Stimulated activated naive CD8-positive, alpha-beta T cell treated with anti-CD3 and anti-CD28 coated beads, Interleukin-15, Interleukin-2, amounts not matched to agents 100 ng/mL and 50 ng/mL, for 24 hours (primary cell): ENCODE measurements around the gene VGLL4.
A peak's percentile ranks its signal among the peaks of the same experiment; 100 is the strongest.
"Not testable (repeated sequence)": the region's sequence is repeated elsewhere in the genome, so short reads cannot be mapped to it uniquely, and the experiment has no call there.

Experiments used
- H3K27ac Mint-ChIP-seq: one replicate; pipeline ENCODE4 v1.8.0; 2021; ENCODE audit warnings: mild to moderate bottlenecking, mixed read lengths
- H3K27me3 Mint-ChIP-seq: one replicate; pipeline ENCODE4 v1.8.0; 2021; ENCODE audit warnings: mixed read lengths
- H3K36me3 Mint-ChIP-seq: one replicate; pipeline ENCODE4 v1.8.0; 2021; ENCODE audit warnings: low read depth, mixed read lengths
- H3K4me1 Mint-ChIP-seq: one replicate; pipeline ENCODE4 v1.8.0; 2021; ENCODE audit warnings: low read depth, mixed read lengths
- H3K4me3 Mint-ChIP-seq: one replicate; pipeline ENCODE4 v1.8.0; 2021; ENCODE audit warnings: mild to moderate bottlenecking, mixed read lengths
- H3K9me3 Mint-ChIP-seq: one replicate; pipeline ENCODE4 v1.8.0; 2021; ENCODE audit warnings: mixed read lengths

The VGLL4 gene

GRCh38 chr3:11581237-11582190, 62.2 kb downstream of the VGLL4 start:
- peak overlapping the region; percentile 58 for H3K4me3 Mint-ChIP-seq
- no peak overlapping the region for H3K27ac Mint-ChIP-seq
- H3K27me3 Mint-ChIP-seq = no peaks in the 10 kb centered on the region
- no peaks in the 10 kb centered on the region for H3K9me3 Mint-ChIP-seq
- peaks cover 12% of the 10 kb centered on the region for H3K36me3 Mint-ChIP-seq
- H3K4me1 Mint-ChIP-seq = peaks cover 57% of the 10 kb centered on the region

- H3K4me3 Mint-ChIP-seq = no peak overlapping the region
- H3K9me3 Mint-ChIP-seq = no peaks in the 10 kb centered on the region
- H3K27ac Mint-ChIP-seq = no peak overlapping the region
- no peaks in the 10 kb centered on the region for H3K27me3 Mint-ChIP-seq
- H3K4me1 Mint-ChIP-seq = peaks cover 48% of the 10 kb centered on the region
- H3K36me3 Mint-ChIP-seq = peaks cover 12% of the 10 kb centered on the region
Measured at GRCh38 chr3:11580645-11581044, 63.1 kb downstream of the VGLL4 start.

- peaks cover 18% of the 10 kb centered on the region for H3K36me3 Mint-ChIP-seq
- H3K27me3 Mint-ChIP-seq = no peaks in the 10 kb centered on the region
- no peaks in the 10 kb centered on the region for H3K9me3 Mint-ChIP-seq
- H3K4me3 Mint-ChIP-seq = no peak overlapping the region
- no peak overlapping the region for H3K27ac Mint-ChIP-seq
- H3K4me1 Mint-ChIP-seq = peaks cover 31% of the 10 kb centered on the region
Measured at GRCh38 chr3:11578169-11578568, 65.5 kb downstream of the VGLL4 start.

GRCh38 chr3:11576453-11576852, 67.3 kb downstream of the VGLL4 start:
- peaks cover 23% of the 10 kb centered on the region for H3K36me3 Mint-ChIP-seq
- no peaks in the 10 kb centered on the region for H3K9me3 Mint-ChIP-seq
- H3K4me1 Mint-ChIP-seq = peaks cover 19% of the 10 kb centered on the region
- no peak overlapping the region for H3K4me3 Mint-ChIP-seq
- H3K27me3 Mint-ChIP-seq = no peaks in the 10 kb centered on the region
- H3K27ac Mint-ChIP-seq = peak overlapping the region; percentile 7

GRCh38 chr3:11575677-11576076, 68.0 kb downstream of the VGLL4 start:
- Mint-ChIP-seq H3K27ac (no peak overlapping the region), H3K9me3 (no peaks in the 10 kb centered on the region), H3K4me3 (no peak overlapping the region), H3K27me3 (no peaks in the 10 kb centered on the region), H3K36me3 (peaks cover 19% of the 10 kb centered on the region), H3K4me1 (peaks cover 20% of the 10 kb centered on the region)

- H3K4me1 Mint-ChIP-seq = peaks cover 17% of the 10 kb centered on the region
- H3K4me3 Mint-ChIP-seq = no peak overlapping the region
- H3K9me3 Mint-ChIP-seq = no peaks in the 10 kb centered on the region
- peaks cover 16% of the 10 kb centered on the region for H3K36me3 Mint-ChIP-seq
- no peaks in the 10 kb centered on the region for H3K27me3 Mint-ChIP-seq
- H3K27ac Mint-ChIP-seq = no peak overlapping the region
Measured at GRCh38 chr3:11574981-11575669, 68.6 kb downstream of the VGLL4 start.

- peak overlapping the region; percentile 29 for H3K27ac Mint-ChIP-seq
- peaks cover 10% of the 10 kb centered on the region for H3K36me3 Mint-ChIP-seq
- not testable (repeated sequence) for H3K4me3 Mint-ChIP-seq, H3K9me3 Mint-ChIP-seq, H3K27me3 Mint-ChIP-seq
- H3K4me1 Mint-ChIP-seq = peaks cover 18% of the 10 kb centered on the region
Measured at GRCh38 chr3:11572660-11573059, 71.1 kb downstream of the VGLL4 start.

GRCh38 chr3:11570789-11571495, 72.8 kb downstream of the VGLL4 start:
- Mint-ChIP-seq H3K27ac (peak overlapping the region; percentile 31), H3K4me1 (peaks cover 18% of the 10 kb centered on the region), H3K27me3 (no peaks in the 10 kb centered on the region), H3K4me3 (no peak overlapping the region), H3K9me3 (no peaks in the 10 kb centered on the region), H3K36me3 (peaks cover 20% of the 10 kb centered on the region)

- Mint-ChIP-seq H3K36me3 (peaks cover 21% of the 10 kb centered on the region), H3K4me1 (peaks cover 18% of the 10 kb centered on the region), H3K9me3 (no peaks in the 10 kb centered on the region), H3K4me3 (no peak overlapping the region), H3K27me3 (no peaks in the 10 kb centered on the region), H3K27ac (peak overlapping the region; percentile 8)
Measured at GRCh38 chr3:11570251-11570650, 73.5 kb downstream of the VGLL4 start.

- Mint-ChIP-seq H3K27ac (no peak overlapping the region), H3K27me3 (no peaks in the 10 kb centered on the region), H3K4me1 (peaks cover 18% of the 10 kb centered on the region), H3K9me3 (no peaks in the 10 kb centered on the region), H3K4me3 (no peak overlapping the region), H3K36me3 (peaks cover 21% of the 10 kb centered on the region)
Measured at GRCh38 chr3:11569156-11569741, 74.5 kb downstream of the VGLL4 start.

- Mint-ChIP-seq H3K4me3 (no peak overlapping the region), H3K27ac (peak overlapping the region; percentile 45), H3K36me3 (peaks cover 26% of the 10 kb centered on the region)
Measured at GRCh38 chr3:11568503-11569155, 75.1 kb downstream of the VGLL4 start.

GRCh38 chr3:11567516-11568467, 75.9 kb downstream of the VGLL4 start:
- Mint-ChIP-seq H3K36me3 (peaks cover 26% of the 10 kb centered on the region), H3K4me3 (no peak overlapping the region), H3K27ac (peak overlapping the region; percentile 26), H3K9me3 (no peaks in the 10 kb centered on the region), H3K27me3 (no peaks in the 10 kb centered on the region), H3K4me1 (peaks cover 18% of the 10 kb centered on the region)

More at GRCh38 chr3:11568503-11569155, 75.1 kb downstream of the VGLL4 start:
- H3K27me3 Mint-ChIP-seq = no peaks in the 10 kb centered on the region
- no peaks in the 10 kb centered on the region for H3K9me3 Mint-ChIP-seq
- H3K4me1 Mint-ChIP-seq = peaks cover 18% of the 10 kb centered on the region

- H3K36me3 Mint-ChIP-seq = peaks cover 21% of the 10 kb centered on the region
- H3K4me3 Mint-ChIP-seq = no peak overlapping the region
- H3K27me3 Mint-ChIP-seq = no peaks in the 10 kb centered on the region
- H3K27ac Mint-ChIP-seq = peak overlapping the region; percentile 42
- H3K4me1 Mint-ChIP-seq = peaks cover 17% of the 10 kb centered on the region
- no peaks in the 10 kb centered on the region for H3K9me3 Mint-ChIP-seq
Measured at GRCh38 chr3:11566916-11567315, 76.8 kb downstream of the VGLL4 start.
